Gastrocnemius medialis (tissue), 4 donors: Measurements from ENCODE around the gene SEMA4A.

ENCODE experiments used
- CTCF ChIP-seq, 5 experiments: fragments of 450-650 bp in 3 of 5; fragments of 200-600 bp in 2 of 5; sonication (generic) in 2 of 5; IDR thresholded peaks in 4 of 5; conservative IDR thresholded peaks in 1 of 5; 1 replicate in 4 of 5; 2 replicates in 1 of 5; pipeline ENCODE4 v1.5.1; 2016 to 2019; ENCODE audit warnings: antibody characterized with exemption in 5 of 5, mild to moderate bottlenecking in 3 of 5, moderate library complexity in 3 of 5
- POLR2A ChIP-seq, 2 donors: fragments of 450-650 bp; IDR thresholded peaks; one replicate each; pipeline ENCODE4 v1.6.1; 2017; ENCODE audit warnings: antibody characterized with exemption in 2 of 2, mild to moderate bottlenecking in 2 of 2, moderate library complexity in 2 of 2

- TF ChIP-seq CTCF (IDR thresholded peaks at IDR 0.05 in 4 of 5, conservative IDR thresholded peaks at IDR 0.05 in 1 of 5) (no peak), POLR2A (IDR thresholded peaks at IDR 0.05) (no peak)
Observed at GRCh38 chr1:156195853-156196252, 42.5 kb downstream of the SEMA4A start.
